Measurements from ENCODE around the gene EHD3. TPM values are rescaled to one million over a fixed set of nuclear protein-coding genes. Genes with fewer than 3 reads are reported as not detected.

Gene EHD3
- total RNA-seq, 4 donors from 2014 or later: 0.98 to 5.1 (median 3.2) TPM

- no peak for TF ChIP-seq CTCF (IDR thresholded peaks at IDR 0.05; ENCODE audit: low read depth)
Observed at GRCh38 chr2:31267437-31268120, 33.6 kb downstream of the EHD3 start.

GRCh38 chr2:31268344-31268743 lies 34.4 kb downstream of the EHD3 start:
- no peak for TF ChIP-seq CTCF (IDR thresholded peaks at IDR 0.05; ENCODE audit: low read depth)

GRCh38 chr2:31269087-31269486 lies 35.1 kb downstream of the EHD3 start:
- TF ChIP-seq CTCF (IDR thresholded peaks at IDR 0.05; ENCODE audit: low read depth): no peak

GRCh38 chr2:31270131-31270530 lies 36.2 kb downstream of the EHD3 start:
- TF ChIP-seq CTCF (IDR thresholded peaks at IDR 0.05; ENCODE audit: low read depth): no peak

- no peak for TF ChIP-seq CTCF (IDR thresholded peaks at IDR 0.05; ENCODE audit: low read depth)
Observed at GRCh38 chr2:31270822-31271231, 36.9 kb downstream of the EHD3 start.

- no peak for TF ChIP-seq CTCF (IDR thresholded peaks at IDR 0.05; ENCODE audit: low read depth)
Observed at GRCh38 chr2:31271851-31272267, 37.9 kb downstream of the EHD3 start.

- no peak for TF ChIP-seq CTCF (IDR thresholded peaks at IDR 0.05; ENCODE audit: low read depth)
Observed at GRCh38 chr2:31274401-31275075, 40.6 kb downstream of the EHD3 start.
